Measurements from ENCODE around the gene BPIFB1. TPM values are rescaled to one million over a fixed set of nuclear protein-coding genes. Genes with fewer than 3 reads are reported as not detected.

BPIFB1 gene
- total and polyA plus RNA-seq, 2 experiments from 2014 or later = 0.10 to 0.85 TPM

DNA sequence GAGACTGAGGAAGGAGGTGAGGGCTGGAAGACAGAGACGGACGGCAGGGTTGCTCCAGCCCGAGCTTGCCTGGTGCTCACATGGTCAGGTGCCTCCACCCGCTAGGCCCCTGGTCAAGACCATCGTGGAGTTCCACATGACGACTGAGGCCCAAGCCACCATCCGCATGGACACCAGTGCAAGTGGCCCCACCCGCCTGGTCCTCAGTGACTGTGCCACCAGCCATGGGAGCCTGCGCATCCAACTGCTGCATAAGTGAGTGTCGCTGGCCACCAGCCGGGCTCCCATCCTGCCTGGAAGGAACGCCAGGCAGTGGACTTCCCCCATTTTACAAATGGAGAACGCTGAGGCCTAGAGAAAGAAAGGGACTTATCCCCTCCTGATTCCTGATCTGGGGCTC lies 7.8 kb downstream of the BPIFB1 start:
- Histone ChIP-seq H3K79me2 (no peaks in the 10 kb centered on the region), H3K4me3 (no peak overlapping the region), H3K27ac (no peak overlapping the region), H3K4me2 (no peak overlapping the region), H3K9me3 (ENCODE audit: low read depth) (no peaks in the 10 kb centered on the region), H3K4me1 (ENCODE audit: insufficient read depth) (no peaks in the 10 kb centered on the region), H3K9me2 (replicated peaks; ENCODE audit: insufficient read depth) (no peaks in the 10 kb centered on the region), H4K20me1 (ENCODE audit: insufficient read depth, poor library complexity, severe bottlenecking) (no peaks in the 10 kb centered on the region), H3K27me3 (peaks cover 33% of the 10 kb centered on the region), H2AFZ (no peak overlapping the region), H3K36me3 (replicated peaks; ENCODE audit: insufficient read depth, low read depth) (no peaks in the 10 kb centered on the region)
- TF ChIP-seq, protein P1, sequence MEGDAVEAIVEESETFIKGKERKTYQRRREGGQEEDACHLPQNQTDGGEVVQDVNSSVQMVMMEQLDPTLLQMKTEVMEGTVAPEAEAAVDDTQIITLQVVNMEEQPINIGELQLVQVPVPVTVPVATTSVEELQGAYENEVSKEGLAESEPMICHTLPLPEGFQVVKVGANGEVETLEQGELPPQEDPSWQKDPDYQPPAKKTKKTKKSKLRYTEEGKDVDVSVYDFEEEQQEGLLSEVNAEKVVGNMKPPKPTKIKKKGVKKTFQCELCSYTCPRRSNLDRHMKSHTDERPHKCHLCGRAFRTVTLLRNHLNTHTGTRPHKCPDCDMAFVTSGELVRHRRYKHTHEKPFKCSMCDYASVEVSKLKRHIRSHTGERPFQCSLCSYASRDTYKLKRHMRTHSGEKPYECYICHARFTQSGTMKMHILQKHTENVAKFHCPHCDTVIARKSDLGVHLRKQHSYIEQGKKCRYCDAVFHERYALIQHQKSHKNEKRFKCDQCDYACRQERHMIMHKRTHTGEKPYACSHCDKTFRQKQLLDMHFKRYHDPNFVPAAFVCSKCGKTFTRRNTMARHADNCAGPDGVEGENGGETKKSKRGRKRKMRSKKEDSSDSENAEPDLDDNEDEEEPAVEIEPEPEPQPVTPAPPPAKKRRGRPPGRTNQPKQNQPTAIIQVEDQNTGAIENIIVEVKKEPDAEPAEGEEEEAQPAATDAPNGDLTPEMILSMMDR (IDR thresholded peaks at IDR 0.05; ENCODE audit: poor library complexity) = no peak
- no peak for TF ChIP-seq EZH2phosphoT487 (IDR thresholded peaks at IDR 0.05; ENCODE audit: low read depth, severe bottlenecking, unreplicated experiment)
- TF ChIP-seq EZH2 (IDR thresholded peaks at IDR 0.05; ENCODE audit: borderline replicate concordance) = no peak
- WGBS (ENCODE audit: low lambda C conversion rate, missing lambda C conversion rate) = 93% methylated on average over 13 of the region's 13 CpGs
- DNase-seq (ENCODE audit: low spot score) = no peak

DNA sequence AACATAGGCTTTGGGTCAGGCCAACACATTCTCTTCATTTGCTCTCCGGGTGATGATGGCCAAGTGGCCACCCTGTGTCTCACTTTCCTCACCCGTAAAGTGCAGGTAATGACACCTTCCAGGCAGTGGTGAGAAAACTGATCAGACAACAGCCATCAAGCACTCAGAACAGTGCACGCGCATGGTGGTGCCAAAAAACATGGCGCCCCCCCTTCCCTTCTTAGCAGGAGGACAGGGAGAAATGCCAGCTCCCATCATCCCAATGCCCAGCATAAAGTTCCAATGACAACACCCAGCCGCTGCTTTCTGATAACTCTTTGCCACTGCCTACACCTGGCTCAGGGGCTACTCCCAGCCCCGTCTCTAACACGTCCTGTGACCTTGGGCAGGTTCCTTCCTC lies 8.4 kb downstream of the BPIFB1 start:
- no peaks in the 10 kb centered on the region for H3K4me1 ChIP-seq (ENCODE audit: insufficient read depth)
- no peaks in the 10 kb centered on the region for H3K36me3 ChIP-seq (replicated peaks; ENCODE audit: insufficient read depth, low read depth)
- H3K27ac ChIP-seq = no peak overlapping the region
- H3K9me2 ChIP-seq (replicated peaks; ENCODE audit: insufficient read depth) = no peaks in the 10 kb centered on the region
- H3K4me3 ChIP-seq = no peak overlapping the region
- no peak overlapping the region for H2AFZ ChIP-seq
- H3K9me3 ChIP-seq (ENCODE audit: low read depth) = no peaks in the 10 kb centered on the region
- peaks cover 30% of the 10 kb centered on the region for H3K27me3 ChIP-seq
- DNase-seq (ENCODE audit: low spot score) = no peak
- no peak for TF ChIP-seq EZH2 (IDR thresholded peaks at IDR 0.05; ENCODE audit: borderline replicate concordance)
- no peak overlapping the region for H3K4me2 ChIP-seq
- 93% methylated on average over 8 of the region's 8 CpGs for WGBS (ENCODE audit: low lambda C conversion rate, missing lambda C conversion rate)
- H3K79me2 ChIP-seq = no peaks in the 10 kb centered on the region
- H4K20me1 ChIP-seq (ENCODE audit: insufficient read depth, poor library complexity, severe bottlenecking) = no peaks in the 10 kb centered on the region

DNA sequence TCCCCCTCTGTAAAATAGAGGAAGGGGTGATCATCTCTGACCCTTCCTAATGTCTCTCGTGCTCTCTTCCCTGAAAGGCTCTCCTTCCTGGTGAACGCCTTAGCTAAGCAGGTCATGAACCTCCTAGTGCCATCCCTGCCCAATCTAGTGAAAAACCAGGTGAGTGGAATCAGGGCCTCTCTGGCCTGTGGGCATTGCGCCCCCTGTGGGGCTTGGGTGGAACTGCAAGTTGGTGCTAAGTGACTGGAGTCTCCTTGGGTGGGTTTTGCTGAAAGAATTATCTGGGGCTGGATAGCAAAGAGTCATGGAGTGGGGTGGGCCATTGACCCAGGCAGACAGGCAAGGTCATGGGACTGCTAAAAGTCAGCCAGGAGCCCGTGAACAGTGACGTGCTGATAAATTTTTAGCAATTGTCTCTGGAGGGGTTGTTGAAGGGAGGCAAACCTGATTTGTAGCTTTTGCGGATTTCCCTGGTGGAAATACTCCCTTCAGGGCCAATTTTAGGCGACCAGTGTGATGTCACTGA lies 8.9 kb downstream of the BPIFB1 start:
- peak; percentile 58 for DNase-seq (ENCODE audit: low spot score)
- no peaks in the 10 kb centered on the region for H3K9me2 ChIP-seq (replicated peaks; ENCODE audit: insufficient read depth)
- H2AFZ ChIP-seq = no peak overlapping the region
- H4K20me1 ChIP-seq (ENCODE audit: insufficient read depth, poor library complexity, severe bottlenecking) = no peaks in the 10 kb centered on the region
- TF ChIP-seq EZH2phosphoT487 (IDR thresholded peaks at IDR 0.05; ENCODE audit: low read depth, severe bottlenecking, unreplicated experiment) (no peak), EZH2 (IDR thresholded peaks at IDR 0.05; ENCODE audit: borderline replicate concordance) (no peak)
- TF ChIP-seq, protein P1 (IDR thresholded peaks at IDR 0.05; ENCODE audit: poor library complexity) = peak; percentile 78
- H3K27ac ChIP-seq = no peak overlapping the region
- H3K9me3 ChIP-seq (ENCODE audit: low read depth) = no peaks in the 10 kb centered on the region
- H3K79me2 ChIP-seq = no peaks in the 10 kb centered on the region
- no peaks in the 10 kb centered on the region for H3K4me1 ChIP-seq (ENCODE audit: insufficient read depth)
- 49% methylated on average over 7 of the region's 7 CpGs for WGBS (ENCODE audit: low lambda C conversion rate, missing lambda C conversion rate)
- H3K27me3 ChIP-seq = peaks cover 30% of the 10 kb centered on the region
- no peaks in the 10 kb centered on the region for H3K36me3 ChIP-seq (replicated peaks; ENCODE audit: insufficient read depth, low read depth)
- H3K4me3 ChIP-seq = no peak overlapping the region
- H3K4me2 ChIP-seq = no peak overlapping the region

DNA sequence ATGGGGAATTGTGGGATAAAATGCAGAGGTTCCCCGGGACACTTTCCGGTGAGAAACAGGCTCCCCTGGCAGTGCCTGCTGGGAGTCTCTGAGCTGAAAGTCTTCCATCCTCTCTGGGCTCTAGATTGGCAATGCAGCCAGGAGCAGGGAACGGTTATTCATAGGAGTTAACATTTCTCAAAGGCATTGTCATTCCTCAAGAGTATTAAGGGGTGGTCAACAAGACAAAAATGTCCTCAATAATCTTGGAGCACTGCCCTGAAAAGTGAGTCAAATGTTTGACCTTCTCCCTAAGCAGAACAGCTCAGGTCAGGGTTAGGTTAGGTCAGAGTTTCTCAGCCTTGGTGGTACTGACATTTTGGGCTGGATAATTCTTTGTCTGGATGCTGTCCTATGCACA lies 13.2 kb downstream of the BPIFB1 start:
- Histone ChIP-seq H3K9me2 (replicated peaks; ENCODE audit: insufficient read depth) (no peaks in the 10 kb centered on the region), H4K20me1 (ENCODE audit: insufficient read depth, poor library complexity, severe bottlenecking) (no peaks in the 10 kb centered on the region), H3K4me3 (no peak overlapping the region), H3K36me3 (replicated peaks; ENCODE audit: insufficient read depth, low read depth) (no peaks in the 10 kb centered on the region), H3K9me3 (ENCODE audit: low read depth) (no peaks in the 10 kb centered on the region), H2AFZ (no peak overlapping the region), H3K4me2 (no peak overlapping the region), H3K79me2 (no peaks in the 10 kb centered on the region), H3K4me1 (ENCODE audit: insufficient read depth) (no peaks in the 10 kb centered on the region), H3K27ac (no peak overlapping the region), H3K27me3 (peaks cover 35% of the 10 kb centered on the region)
- no peak for DNase-seq (ENCODE audit: low spot score)
- WGBS (ENCODE audit: low lambda C conversion rate, missing lambda C conversion rate) = 82% methylated on average over 3 of the region's 3 CpGs
- TF ChIP-seq, protein P1 (IDR thresholded peaks at IDR 0.05; ENCODE audit: poor library complexity) = no peak
- TF ChIP-seq EZH2phosphoT487 (IDR thresholded peaks at IDR 0.05; ENCODE audit: low read depth, severe bottlenecking, unreplicated experiment) (no peak), EZH2 (IDR thresholded peaks at IDR 0.05; ENCODE audit: borderline replicate concordance) (no peak)
